ENCODE data around the gene INPP5A. TPM values are rescaled to one million over a fixed set of nuclear protein-coding genes. Genes with fewer than 3 reads are reported as not detected.

INPP5A gene
- total and polyA plus RNA-seq, 9 of the 15 experiments (the other 6 are each of a cell fraction or from before 2014, with no cell fraction given) = 0.66 to 11.6 (median 7.7) TPM

DNA sequence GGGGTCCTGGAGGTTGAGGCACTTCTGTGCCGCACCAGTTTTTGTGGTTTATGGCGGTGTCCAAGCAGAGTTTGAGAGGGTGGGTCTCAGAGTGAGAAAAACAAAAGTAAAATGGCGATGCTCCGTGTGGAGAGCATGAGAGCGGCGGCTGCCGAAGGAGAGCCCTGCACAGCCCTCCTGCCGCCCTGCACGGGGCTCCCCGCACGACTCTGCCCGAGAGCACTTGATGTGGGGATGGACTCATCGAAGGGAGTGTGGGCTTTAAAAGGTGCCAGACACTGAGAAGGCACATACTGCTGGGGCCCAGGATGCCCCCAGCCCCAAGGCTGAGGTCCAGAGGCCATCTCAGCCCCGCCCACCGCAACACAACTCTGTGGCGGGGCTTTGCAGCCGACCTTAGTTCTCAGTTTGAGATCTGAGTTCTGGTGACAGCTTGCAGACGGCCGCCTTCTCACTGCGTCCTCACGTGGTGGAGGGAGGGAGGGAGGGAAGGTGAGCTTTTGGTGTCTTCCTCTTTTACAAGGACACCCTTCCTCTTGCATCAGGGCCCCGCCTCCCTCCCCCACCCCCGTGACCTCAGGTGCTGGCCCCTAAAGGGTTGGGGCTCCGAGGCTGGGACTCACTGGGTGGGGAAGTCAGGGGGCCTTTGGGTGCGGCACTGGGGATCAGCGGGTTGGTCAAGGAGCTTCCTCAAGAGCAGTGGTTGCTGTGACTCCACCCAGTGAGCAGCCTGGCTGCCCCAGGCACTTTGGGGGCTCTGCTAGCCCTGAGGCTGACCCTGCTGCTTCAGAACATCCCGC is 179.3 kb downstream of the INPP5A start:
- no peak for FAIRE-seq
- Histone ChIP-seq H3K4me1 (replicated peaks in 1 of 2; ENCODE audit: control insufficient read depth in 2 of 2, insufficient read depth in 2 of 2, low read length in 2 of 2) (peaks cover 0 to 15% of the 10 kb centered on the region in 2 experiments; a peak in 2 of 5 replicates), H3K79me2 (ENCODE audit: control insufficient read depth, insufficient read depth, low read length) (no peaks in the 10 kb centered on the region), H3K4me3 (no peak overlapping the region), H3K9me3 (replicated peaks; ENCODE audit: control insufficient read depth, insufficient read depth, low read depth, low read length) (no peaks in the 10 kb centered on the region), H3K36me3 (ENCODE audit: control insufficient read depth, insufficient read depth, low read length) (no peaks in the 10 kb centered on the region), H4K20me1 (replicated peaks; ENCODE audit: control insufficient read depth, insufficient read depth, low read length) (no peaks in the 10 kb centered on the region), H3K4me2 (ENCODE audit: insufficient read depth, low read length) (no peak overlapping the region), H3K27me3 (ENCODE audit: control insufficient read depth in 2 of 2, insufficient read depth in 2 of 2, low read length in 2 of 2) (no peaks in the 10 kb centered on the region), H2AFZ (ENCODE audit: low read depth, low read length) (no peak overlapping the region), H3K9me1 (ENCODE audit: control insufficient read depth, insufficient read depth, low read length) (no peaks in the 10 kb centered on the region), H3K27ac (ENCODE audit: extremely low read depth, low read depth, low read length) (no peak overlapping the region), H3K9ac (ENCODE audit: insufficient read depth in 1 of 2, low read depth in 2 of 2, low read length in 2 of 2) (no peak overlapping the region; a peak in 1 of 4 replicates)
- ChIA-PET POLR2A (no interaction called here), CTCF (ENCODE audit: low intra/inter-chr PET ratio) (no interaction called here)
- no TSS peak for BruUV-seq (replicated peaks)
- 70% methylated on average over 9 of the region's 27 CpGs for WGBS (ENCODE audit: insufficient coverage, low coverage, missing lambda C conversion rate)
- no peak for DNase-seq (ENCODE audit: extremely low read depth in 1 of 4, low spot score in 3 of 4)
- in situ Hi-C loops (cut with MboI) (no loop called here), intact Hi-C loops (cut with micrococcal nuclease) (no loop called here)
- no peak; the same call in 2 of the 3 replicates for ATAC-seq
- no peak for TF ChIP-seq L3MBTL2 (IDR thresholded peaks at IDR 0.05)
- TF ChIP-seq NR2F6 (CRISPR knock-in tag; IDR thresholded peaks at IDR 0.05) = no peak
- TF ChIP-seq MLLT1 (IDR thresholded peaks at IDR 0.05) = no peak
- TF ChIP-seq PURB (CRISPR knock-in tag; IDR thresholded peaks at IDR 0.05; ENCODE audit: low read depth) = no peak
- no peak for TF ChIP-seq GTF2E2 (tag; IDR thresholded peaks at IDR 0.05)
- TF ChIP-seq ELF1 (tag; IDR thresholded peaks at IDR 0.05) = no peak
- TF ChIP-seq SRSF3 (IDR thresholded peaks at IDR 0.05; ENCODE audit: insufficient read depth, low read length) = no peak
- TF ChIP-seq, protein P1, sequence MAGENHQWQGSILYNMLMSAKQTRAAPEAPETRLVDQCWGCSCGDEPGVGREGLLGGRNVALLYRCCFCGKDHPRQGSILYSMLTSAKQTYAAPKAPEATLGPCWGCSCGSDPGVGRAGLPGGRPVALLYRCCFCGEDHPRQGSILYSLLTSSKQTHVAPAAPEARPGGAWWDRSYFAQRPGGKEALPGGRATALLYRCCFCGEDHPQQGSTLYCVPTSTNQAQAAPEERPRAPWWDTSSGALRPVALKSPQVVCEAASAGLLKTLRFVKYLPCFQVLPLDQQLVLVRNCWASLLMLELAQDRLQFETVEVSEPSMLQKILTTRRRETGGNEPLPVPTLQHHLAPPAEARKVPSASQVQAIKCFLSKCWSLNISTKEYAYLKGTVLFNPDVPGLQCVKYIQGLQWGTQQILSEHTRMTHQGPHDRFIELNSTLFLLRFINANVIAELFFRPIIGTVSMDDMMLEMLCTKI (IDR thresholded peaks at IDR 0.05; ENCODE audit: partially characterized antibody) = no peak
- no peak for TF ChIP-seq RREB1 (CRISPR knock-in tag; IDR thresholded peaks at IDR 0.05)
- TF ChIP-seq ZNF445 (CRISPR knock-in tag; IDR thresholded peaks at IDR 0.05; ENCODE audit: low read depth) = no peak
- TF ChIP-seq POLR2AphosphoS5 (IDR thresholded peaks at IDR 0.05; ENCODE audit: control insufficient read depth, insufficient read depth, low read depth, low read length) = no peak
- no peak for TF ChIP-seq CREBBP (IDR thresholded peaks at IDR 0.05; ENCODE audit: low read depth, low read length)

Measured in K562 (cell line).